ENCODE measurements around the gene CADM1.

DNA sequence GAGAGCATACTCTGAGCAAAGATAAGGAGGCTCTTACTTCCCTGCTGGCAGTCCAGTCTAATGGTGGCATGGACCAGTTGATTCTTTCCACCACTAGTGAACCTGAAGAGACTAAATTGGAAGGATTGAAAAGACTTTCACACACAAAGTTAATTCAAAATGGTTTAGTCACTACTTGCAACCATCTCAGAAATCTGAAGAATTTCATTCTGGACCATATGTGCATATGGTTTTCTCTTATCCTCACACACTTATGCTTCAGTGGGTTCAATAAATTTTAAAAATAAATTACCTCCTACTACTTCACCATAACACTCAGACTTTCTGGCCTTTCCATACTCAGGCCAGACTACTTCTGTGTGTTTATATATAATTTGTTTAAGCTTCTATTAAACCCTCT, 44.7 kb downstream of the CADM1 start:
- TF ChIP-seq, protein P1, sequence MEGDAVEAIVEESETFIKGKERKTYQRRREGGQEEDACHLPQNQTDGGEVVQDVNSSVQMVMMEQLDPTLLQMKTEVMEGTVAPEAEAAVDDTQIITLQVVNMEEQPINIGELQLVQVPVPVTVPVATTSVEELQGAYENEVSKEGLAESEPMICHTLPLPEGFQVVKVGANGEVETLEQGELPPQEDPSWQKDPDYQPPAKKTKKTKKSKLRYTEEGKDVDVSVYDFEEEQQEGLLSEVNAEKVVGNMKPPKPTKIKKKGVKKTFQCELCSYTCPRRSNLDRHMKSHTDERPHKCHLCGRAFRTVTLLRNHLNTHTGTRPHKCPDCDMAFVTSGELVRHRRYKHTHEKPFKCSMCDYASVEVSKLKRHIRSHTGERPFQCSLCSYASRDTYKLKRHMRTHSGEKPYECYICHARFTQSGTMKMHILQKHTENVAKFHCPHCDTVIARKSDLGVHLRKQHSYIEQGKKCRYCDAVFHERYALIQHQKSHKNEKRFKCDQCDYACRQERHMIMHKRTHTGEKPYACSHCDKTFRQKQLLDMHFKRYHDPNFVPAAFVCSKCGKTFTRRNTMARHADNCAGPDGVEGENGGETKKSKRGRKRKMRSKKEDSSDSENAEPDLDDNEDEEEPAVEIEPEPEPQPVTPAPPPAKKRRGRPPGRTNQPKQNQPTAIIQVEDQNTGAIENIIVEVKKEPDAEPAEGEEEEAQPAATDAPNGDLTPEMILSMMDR (IDR thresholded peaks at IDR 0.05): no peak
- no peak for TF ChIP-seq POLR2A (IDR thresholded peaks at IDR 0.05)
- TF ChIP-seq POLR2AphosphoS5 (IDR thresholded peaks at IDR 0.05): no peak
- no peak for TF ChIP-seq EP300 (IDR thresholded peaks at IDR 0.05)

Data from stomach (tissue), 4 donors.